Breast epithelium (tissue), 4 donors: ENCODE results near the gene ZNF41. TPM values are rescaled to one million over a fixed set of nuclear protein-coding genes. Genes with fewer than 3 reads are reported as not detected.

Experiments used
- DNase-seq, 2 donors: peaks; one replicate each; pipeline ENCODE4 v3.0.0-alpha.2; 2019; ENCODE audit warnings: low spot score in 2 of 2
- H3K27ac ChIP-seq, 2 donors: fragments of 200-600 bp; sonication (generic) in 1 of 2; one replicate each; pipeline ENCODE4 v1.5.1; 2016 to 2019; ENCODE audit warnings: mild to moderate bottlenecking in 1 of 2
- H3K27me3 ChIP-seq, 2 donors: fragments of 200-600 bp; sonication (generic) in 1 of 2; one replicate each; pipeline versions ENCODE4 v1.5.1 to v1.6.0; 2017 to 2019; ENCODE audit warnings: control low read depth in 1 of 2, mild to moderate bottlenecking in 1 of 2
- H3K36me3 ChIP-seq: fragments of 200-600 bp; one replicate; pipeline ENCODE4 v1.5.1; 2019
- H3K4me1 ChIP-seq, 2 donors: fragments of 200-600 bp; sonication (generic); one replicate each; pipeline ENCODE4 v1.5.1; 2016 to 2019; ENCODE audit warnings: control low read depth in 1 of 2
- H3K4me3 ChIP-seq, 3 donors: fragments of 200-600 bp; sonication (generic); 1 replicate in 2 of 3; 2 replicates in 1 of 3; pipeline ENCODE4 v1.5.1; 2016 to 2019; ENCODE audit warnings: mild to moderate bottlenecking in 3 of 3, moderate library complexity in 2 of 3
- H3K9me3 ChIP-seq, 2 donors: fragments of 200-600 bp; sonication (generic) in 1 of 2; one replicate each; pipeline ENCODE4 v1.5.1; 2016 to 2019; ENCODE audit warnings: control low read depth in 1 of 2
- POLR2A ChIP-seq: fragments of 450-650 bp; IDR thresholded peaks from one replicate; pipeline ENCODE4 v1.6.1; 2016; ENCODE audit warnings: antibody characterized with exemption, mild to moderate bottlenecking, moderate library complexity
- POLR2AphosphoS5 ChIP-seq, 3 donors: sonication (generic); formaldehyde crosslinking; IDR thresholded peaks; one replicate each; pipeline ENCODE4 v1.6.1; 2017; ENCODE audit warnings: antibody characterized with exemption in 3 of 3
- intact Hi-C: fragments of 100-400 bp; cut with DNase I; formaldehyde crosslinking; loops from one replicate; pipeline ENCODE4 v1.15.1; 2023; ENCODE audit warnings: low total_unique reads
- total RNA-seq, 3 donors: library from RNA; depleted of rRNA; stranded (reverse); fragments of >200 nt; gene quantifications; one replicate each; pipeline ENCODE4 v1.1.0, GENCODE V29; 2016
- TF ChIP-seq, protein P1 (sequence below), 3 donors: fragments of 450-650 bp; IDR thresholded peaks; one replicate each; pipeline ENCODE4 v1.5.1; 2016 to 2017; ENCODE audit warnings: antibody characterized with exemption in 3 of 3, mild to moderate bottlenecking in 3 of 3, moderate library complexity in 3 of 3

The ZNF41 gene
- total RNA-seq, 3 donors from 2014 or later = 7.2 to 14.0 (median 9.2) TPM

DNA sequence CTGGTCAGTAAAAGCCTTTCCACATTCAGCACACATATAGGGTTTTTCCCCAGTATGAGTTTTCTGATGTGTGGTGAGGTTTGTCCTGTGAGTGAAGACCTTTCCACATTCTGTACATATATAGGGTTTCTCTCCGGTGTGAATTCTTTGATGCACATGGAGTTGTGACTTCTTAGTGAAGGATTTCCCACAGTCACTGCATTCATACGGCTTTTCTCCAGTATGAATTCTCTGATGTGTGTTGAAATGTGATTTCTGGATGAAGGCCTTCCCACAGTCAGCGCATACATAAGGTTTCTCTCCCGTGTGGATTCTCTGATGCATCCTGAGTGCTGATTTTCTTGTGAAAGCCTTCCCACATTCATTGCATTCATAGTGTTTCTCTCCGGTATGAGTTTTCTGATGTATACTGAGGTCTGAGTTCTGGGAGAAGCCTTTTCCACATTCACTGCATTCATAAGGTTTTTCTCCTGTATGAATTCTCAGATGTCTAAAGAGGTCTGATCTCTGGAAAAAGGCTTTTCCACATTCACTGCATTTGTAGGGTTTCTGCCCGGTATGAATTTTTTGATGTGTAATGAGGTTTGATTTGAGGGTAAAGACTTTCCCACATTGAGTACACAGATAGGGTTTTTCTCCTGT is 34.7 kb downstream of the ZNF41 start:
- H3K9me3 ChIP-seq = peaks cover 17 to 62% of the 10 kb centered on the region in 2 donors
- intact Hi-C loops = no loop called here
- DNase-seq = no peak
- H3K4me3 ChIP-seq = no peak overlapping the region
- no peak overlapping the region for H3K27ac ChIP-seq
- no peaks in the 10 kb centered on the region for H3K4me1 ChIP-seq
- H3K36me3 ChIP-seq = peaks cover 3% of the 10 kb centered on the region
- TF ChIP-seq POLR2AphosphoS5 (IDR thresholded peaks at IDR 0.05) = no peak
- H3K27me3 ChIP-seq = peaks cover 0 to 13% of the 10 kb centered on the region in 2 donors

DNA sequence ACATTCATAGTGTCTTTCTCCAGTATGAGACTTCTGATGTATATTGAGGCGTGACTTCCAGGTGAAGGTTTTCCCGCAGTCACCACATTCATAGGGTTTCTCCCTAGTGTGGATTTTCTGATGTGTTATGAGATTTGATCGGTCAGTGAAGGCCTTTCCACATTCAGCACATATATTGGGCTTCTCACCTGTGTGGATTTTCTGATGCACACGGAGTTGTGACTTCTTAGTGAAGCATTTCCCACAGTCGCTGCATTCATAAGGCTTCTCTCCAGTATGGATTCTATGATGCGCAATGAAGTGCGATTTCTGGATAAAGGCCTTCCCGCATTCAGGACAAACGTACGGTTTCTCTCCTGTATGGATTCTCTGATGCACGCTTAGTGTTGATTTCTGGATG is 35.4 kb downstream of the ZNF41 start:
- TF ChIP-seq POLR2A (no peak), POLR2AphosphoS5 (IDR thresholded peaks at IDR 0.05) (no peak)
- TF ChIP-seq, protein P1, sequence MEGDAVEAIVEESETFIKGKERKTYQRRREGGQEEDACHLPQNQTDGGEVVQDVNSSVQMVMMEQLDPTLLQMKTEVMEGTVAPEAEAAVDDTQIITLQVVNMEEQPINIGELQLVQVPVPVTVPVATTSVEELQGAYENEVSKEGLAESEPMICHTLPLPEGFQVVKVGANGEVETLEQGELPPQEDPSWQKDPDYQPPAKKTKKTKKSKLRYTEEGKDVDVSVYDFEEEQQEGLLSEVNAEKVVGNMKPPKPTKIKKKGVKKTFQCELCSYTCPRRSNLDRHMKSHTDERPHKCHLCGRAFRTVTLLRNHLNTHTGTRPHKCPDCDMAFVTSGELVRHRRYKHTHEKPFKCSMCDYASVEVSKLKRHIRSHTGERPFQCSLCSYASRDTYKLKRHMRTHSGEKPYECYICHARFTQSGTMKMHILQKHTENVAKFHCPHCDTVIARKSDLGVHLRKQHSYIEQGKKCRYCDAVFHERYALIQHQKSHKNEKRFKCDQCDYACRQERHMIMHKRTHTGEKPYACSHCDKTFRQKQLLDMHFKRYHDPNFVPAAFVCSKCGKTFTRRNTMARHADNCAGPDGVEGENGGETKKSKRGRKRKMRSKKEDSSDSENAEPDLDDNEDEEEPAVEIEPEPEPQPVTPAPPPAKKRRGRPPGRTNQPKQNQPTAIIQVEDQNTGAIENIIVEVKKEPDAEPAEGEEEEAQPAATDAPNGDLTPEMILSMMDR (IDR thresholded peaks at IDR 0.05) = no peak
- intact Hi-C loops = no loop called here
- H3K27me3 ChIP-seq = peaks cover 0 to 13% of the 10 kb centered on the region in 2 donors
- no peak overlapping the region for H3K27ac ChIP-seq
- no peak for DNase-seq
- H3K4me1 ChIP-seq = no peaks in the 10 kb centered on the region
- H3K4me3 ChIP-seq = no peak overlapping the region
- H3K36me3 ChIP-seq = peaks cover 3% of the 10 kb centered on the region
- peaks cover 17 to 68% of the 10 kb centered on the region in 2 donors for H3K9me3 ChIP-seq

DNA sequence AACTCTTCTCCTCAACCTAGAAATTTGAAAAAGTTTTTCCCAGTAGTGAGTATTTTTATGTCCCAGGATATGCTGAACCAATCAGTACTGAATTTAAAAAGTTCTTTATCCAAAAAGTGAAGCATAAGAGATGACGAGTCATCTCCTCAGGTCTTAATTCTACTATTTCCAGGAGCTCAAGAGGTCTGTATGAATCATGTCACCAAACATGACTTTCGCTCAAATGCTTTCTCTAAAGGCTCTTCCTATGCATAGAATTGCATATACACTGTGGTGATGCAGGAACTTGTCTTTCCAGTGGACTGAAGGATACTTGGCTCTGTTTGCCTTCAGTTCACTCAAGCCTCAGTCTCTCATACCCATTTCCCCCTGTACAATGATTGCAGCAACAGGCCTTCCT is 36.1 kb downstream of the ZNF41 start:
- DNase-seq = no peak
- intact Hi-C loops = no loop called here
- no peak overlapping the region for H3K4me3 ChIP-seq
- peaks cover 17 to 73% of the 10 kb centered on the region in 2 donors for H3K9me3 ChIP-seq
- H3K4me1 ChIP-seq = no peaks in the 10 kb centered on the region
- H3K27ac ChIP-seq = no peak overlapping the region
- H3K27me3 ChIP-seq = peaks cover 0 to 13% of the 10 kb centered on the region in 2 donors
- TF ChIP-seq, protein P1 (IDR thresholded peaks at IDR 0.05) = no peak
- TF ChIP-seq POLR2AphosphoS5 (IDR thresholded peaks at IDR 0.05) (no peak), POLR2A (no peak)
- H3K36me3 ChIP-seq = peaks cover 3% of the 10 kb centered on the region

DNA sequence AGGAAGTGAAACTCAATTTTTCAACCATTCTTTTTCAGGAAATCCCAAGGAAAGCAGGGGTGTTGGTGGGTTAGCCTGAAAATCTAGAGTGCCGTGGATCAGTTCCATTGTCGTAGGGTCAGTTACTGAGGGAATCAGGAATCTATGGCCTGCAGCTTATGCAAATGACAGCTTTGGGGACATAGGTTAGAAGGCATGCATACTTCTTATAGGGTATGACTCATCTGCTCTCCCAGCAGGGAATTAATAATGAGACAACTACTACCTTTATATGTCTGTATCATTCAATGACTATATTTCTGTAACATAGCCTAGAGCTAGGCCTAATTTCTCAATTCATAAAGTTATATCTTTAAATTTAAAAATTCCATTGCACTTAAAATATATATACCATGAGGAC is 36.6 kb downstream of the ZNF41 start:
- no peak for DNase-seq
- intact Hi-C loops = no loop called here
- no peak for TF ChIP-seq POLR2A
- no peak for TF ChIP-seq POLR2AphosphoS5 (IDR thresholded peaks at IDR 0.05)
- TF ChIP-seq, protein P1 (IDR thresholded peaks at IDR 0.05) = no peak
- Histone ChIP-seq H3K36me3 (peaks cover 3% of the 10 kb centered on the region), H3K4me1 (no peaks in the 10 kb centered on the region), H3K9me3 (peaks cover 20 to 73% of the 10 kb centered on the region in 2 donors), H3K27me3 (peaks cover 0 to 13% of the 10 kb centered on the region in 2 donors), H3K4me3 (no peak overlapping the region), H3K27ac (no peak overlapping the region)

DNA sequence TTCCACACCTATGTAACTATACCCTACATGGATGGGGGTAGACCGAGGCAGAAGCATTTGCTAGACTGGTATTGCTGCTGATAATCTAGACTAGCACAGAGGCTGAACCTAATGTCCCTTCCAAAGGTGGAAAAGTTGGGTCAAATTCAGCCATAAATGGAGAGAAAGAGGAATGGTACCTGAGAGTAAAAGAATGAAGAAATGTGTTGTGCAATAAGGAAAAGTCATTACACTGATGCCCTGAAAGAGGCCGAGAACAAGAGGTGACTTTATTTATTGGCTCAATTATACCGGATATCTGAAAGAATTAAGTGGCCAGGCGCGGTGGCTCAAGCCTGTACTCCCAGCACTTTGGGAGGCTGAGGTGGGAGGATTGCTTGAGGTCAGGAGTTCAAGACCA is 52.1 kb downstream of the ZNF41 start:
- DNase-seq = no peak
- Histone ChIP-seq H3K4me3 (no peak overlapping the region), H3K9me3 (no peaks in the 10 kb centered on the region), H3K27me3 (peaks cover 0 to 11% of the 10 kb centered on the region in 2 donors), H3K27ac (no peak overlapping the region), H3K4me1 (no peaks in the 10 kb centered on the region), H3K36me3 (no peaks in the 10 kb centered on the region)
- intact Hi-C loops = no loop called here
- TF ChIP-seq POLR2AphosphoS5 (IDR thresholded peaks at IDR 0.05) (no peak), POLR2A (no peak)
- TF ChIP-seq, protein P1 (IDR thresholded peaks at IDR 0.05) = no peak
